HG03558 (cell line): ENCODE data around the gene WDR11.
A peak's percentile ranks its signal among the peaks of the same experiment; 100 is the strongest.

Experiments
- ATAC-seq: cut with Tn5 transposase; IDR thresholded peaks from one replicate; pipeline ENCODE4 v1.9.1; 2021; ENCODE audit warnings: moderate number of reproducible peaks; ENCODE audit not compliant: unreplicated experiment; ENCODE audit errors: extremely low read depth

WDR11 gene, protein sequence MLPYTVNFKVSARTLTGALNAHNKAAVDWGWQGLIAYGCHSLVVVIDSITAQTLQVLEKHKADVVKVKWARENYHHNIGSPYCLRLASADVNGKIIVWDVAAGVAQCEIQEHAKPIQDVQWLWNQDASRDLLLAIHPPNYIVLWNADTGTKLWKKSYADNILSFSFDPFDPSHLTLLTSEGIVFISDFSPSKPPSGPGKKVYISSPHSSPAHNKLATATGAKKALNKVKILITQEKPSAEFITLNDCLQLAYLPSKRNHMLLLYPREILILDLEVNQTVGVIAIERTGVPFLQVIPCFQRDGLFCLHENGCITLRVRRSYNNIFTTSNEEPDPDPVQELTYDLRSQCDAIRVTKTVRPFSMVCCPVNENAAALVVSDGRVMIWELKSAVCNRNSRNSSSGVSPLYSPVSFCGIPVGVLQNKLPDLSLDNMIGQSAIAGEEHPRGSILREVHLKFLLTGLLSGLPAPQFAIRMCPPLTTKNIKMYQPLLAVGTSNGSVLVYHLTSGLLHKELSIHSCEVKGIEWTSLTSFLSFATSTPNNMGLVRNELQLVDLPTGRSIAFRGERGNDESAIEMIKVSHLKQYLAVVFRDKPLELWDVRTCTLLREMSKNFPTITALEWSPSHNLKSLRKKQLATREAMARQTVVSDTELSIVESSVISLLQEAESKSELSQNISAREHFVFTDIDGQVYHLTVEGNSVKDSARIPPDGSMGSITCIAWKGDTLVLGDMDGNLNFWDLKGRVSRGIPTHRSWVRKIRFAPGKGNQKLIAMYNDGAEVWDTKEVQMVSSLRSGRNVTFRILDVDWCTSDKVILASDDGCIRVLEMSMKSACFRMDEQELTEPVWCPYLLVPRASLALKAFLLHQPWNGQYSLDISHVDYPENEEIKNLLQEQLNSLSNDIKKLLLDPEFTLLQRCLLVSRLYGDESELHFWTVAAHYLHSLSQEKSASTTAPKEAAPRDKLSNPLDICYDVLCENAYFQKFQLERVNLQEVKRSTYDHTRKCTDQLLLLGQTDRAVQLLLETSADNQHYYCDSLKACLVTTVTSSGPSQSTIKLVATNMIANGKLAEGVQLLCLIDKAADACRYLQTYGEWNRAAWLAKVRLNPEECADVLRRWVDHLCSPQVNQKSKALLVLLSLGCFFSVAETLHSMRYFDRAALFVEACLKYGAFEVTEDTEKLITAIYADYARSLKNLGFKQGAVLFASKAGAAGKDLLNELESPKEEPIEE

GRCh38 chr10:120850911-120851865, at the start of gene WDR11:
Gene WDR11, plus strand, starts transcription at chr10:120851362. Its CDS starts 59 bp downstream, at chr10:120851421.
- ATAC-seq: peak; percentile 83

DNA sequence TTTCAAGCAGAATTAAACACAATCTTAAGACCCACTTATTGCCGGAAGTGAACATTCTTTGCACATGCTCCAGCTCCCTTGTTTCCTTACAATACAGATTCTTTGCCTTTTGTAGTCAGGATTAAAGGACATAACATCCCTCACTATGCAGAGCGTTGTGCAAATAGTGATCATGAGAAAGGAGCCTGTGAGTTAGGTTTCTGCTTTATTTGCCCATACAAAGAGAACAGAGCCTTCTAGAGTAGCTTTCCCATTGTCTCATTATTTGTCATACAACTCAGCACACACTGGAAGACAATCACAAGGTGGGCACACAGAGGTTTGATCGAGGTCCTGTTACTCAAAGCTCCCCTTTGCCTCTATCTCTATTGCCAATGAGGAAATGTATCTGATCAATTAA, 48.2 kb upstream of the WDR11 start:
- ATAC-seq: no peak

- no peak for ATAC-seq
These were observed 47.2 kb upstream of the WDR11 start for GRCh38 chr10:120803972-120804371.

DNA sequence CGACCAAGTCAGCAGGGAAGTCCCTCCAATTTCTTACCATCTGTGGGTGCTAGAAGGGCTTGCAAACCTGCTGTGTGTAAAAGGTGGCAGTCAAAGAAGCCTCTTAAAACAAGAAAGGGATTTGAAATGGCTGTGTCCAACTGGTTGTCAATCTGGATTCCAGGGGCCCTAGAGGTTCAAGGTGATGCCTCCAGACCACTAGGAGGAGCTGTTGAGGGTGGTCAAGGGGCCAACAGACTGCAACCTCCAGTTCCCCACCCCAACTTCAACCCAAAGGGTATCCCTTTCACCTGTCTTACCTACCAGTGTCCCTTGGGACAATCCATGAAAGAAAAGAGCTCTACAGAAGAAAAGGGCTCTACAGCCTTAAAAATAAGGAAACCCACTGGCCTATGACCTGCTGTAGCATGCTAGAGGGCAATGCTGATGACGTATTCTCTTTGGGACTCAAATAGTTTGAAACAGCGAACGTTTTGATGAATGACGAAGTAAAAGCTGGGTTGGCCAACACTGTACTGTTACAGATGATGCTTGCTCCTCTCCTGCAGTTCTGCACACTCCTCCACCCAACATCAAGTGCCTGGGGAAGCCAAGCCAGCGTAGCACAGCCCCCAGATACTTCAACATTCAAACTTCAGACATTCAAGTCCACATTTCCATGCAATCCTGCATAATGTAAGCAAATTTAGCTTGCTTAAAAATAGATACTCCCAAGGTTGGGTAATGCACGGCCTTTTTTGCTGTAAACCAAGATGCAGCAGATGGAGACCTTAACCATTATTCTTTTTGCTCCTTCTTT, 45.9 kb upstream of the WDR11 start:
- ATAC-seq: no peak

- no peak for ATAC-seq
These were observed 45.1 kb upstream of the WDR11 start for GRCh38 chr10:120806081-120806480.

- no peak for ATAC-seq
These were observed 40.9 kb upstream of the WDR11 start for GRCh38 chr10:120810298-120810697.

GRCh38 chr10:120813085-120813484, 38.1 kb upstream of the WDR11 start:
- no peak for ATAC-seq

GRCh38 chr10:120818301-120818700, 32.9 kb upstream of the WDR11 start:
- ATAC-seq: no peak

DNA sequence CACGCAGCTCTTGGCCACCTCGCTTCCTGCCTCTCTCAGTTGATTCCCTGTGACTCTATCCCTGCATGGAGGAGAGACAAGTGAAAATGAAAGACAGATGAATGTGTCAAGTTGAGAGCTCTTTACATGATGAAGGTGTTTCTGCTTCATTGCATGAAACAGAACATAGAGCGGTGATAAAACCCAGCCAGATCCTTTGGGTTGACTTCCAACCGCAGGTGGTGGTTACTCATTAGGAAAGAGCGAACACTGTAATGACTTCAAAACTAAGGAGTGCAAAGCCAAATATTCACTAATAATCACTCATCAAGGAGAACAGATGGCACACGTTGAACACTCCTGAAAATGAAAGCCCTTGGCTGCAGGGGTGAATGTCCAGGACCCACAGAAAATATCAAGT, 31.8 kb upstream of the WDR11 start:
- ATAC-seq: no peak

DNA sequence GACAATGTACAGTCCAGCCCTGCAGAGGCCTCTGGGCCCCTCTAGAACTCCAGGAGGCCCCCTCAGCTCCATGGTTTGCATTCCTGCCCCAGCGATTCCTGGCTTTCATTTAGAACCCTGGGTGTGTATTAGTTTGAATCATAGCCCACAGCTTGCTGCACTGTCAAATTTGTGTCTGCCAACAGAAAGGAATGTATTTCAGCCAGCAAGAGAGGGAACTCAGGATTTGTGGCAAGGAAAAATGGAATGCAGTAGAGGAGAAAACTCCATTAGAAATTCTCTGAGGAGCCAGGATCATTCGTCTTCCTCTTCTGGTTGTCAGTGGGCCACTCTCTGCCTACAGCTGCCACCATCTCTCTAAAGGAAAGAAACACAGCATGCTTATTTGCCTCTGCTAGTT, 27.9 kb upstream of the WDR11 start:
- no peak for ATAC-seq

- no peak for ATAC-seq
These were observed 26.3 kb upstream of the WDR11 start for GRCh38 chr10:120824881-120825309.

GRCh38 chr10:120825878-120826769, 25.0 kb upstream of the WDR11 start:
- ATAC-seq: no peak

DNA sequence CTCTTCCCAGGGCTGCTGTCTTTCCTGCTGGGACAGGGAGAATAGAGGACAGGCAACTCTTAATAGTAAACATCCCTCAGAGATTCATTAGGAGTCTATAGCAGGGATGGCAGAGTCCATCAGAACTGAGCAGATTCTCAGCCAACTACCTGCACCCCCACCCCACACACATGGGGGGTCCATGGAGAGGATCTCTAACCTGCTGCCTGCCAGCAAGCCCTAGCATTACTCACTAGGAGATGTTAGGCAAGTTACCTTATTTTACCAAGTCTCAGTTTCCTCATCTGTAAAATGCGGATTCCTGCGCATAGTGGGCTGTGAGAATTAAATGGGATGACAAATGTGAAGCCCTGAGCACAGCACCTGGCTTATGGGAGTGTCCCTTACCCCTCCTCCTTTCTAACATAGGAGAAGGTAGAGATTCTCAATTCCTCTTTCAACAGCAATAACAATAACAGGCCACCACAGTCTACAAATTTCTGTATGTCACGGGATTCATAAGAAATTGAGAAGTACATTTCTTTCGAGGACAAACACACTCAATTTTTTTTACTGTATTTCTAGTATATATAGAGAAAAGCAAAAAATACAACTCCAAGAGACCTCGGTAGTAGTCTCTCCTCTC, 23.8 kb upstream of the WDR11 start:
- no peak for ATAC-seq

- no peak for ATAC-seq
These were observed 22.3 kb upstream of the WDR11 start for GRCh38 chr10:120828763-120829319.

DNA sequence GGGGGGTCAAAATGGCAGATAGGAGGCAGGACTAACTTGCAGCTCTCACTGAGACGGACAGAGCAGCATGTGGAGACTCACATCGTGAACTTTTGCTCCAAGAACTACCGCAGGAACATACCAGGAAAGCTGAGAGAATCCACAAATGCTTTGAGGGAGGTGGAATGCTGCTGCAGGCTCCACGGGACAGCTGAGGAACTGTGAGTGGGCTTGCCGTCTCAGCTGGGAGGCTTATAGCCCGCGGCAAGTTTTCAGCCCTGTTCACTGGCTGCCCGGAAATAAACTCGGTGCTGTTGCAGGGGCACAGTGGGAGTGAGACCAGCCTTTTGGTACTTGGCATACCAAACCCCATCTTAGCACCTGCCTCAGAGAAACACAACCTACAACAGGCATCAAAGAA, 19.1 kb upstream of the WDR11 start:
- ATAC-seq: no peak

DNA sequence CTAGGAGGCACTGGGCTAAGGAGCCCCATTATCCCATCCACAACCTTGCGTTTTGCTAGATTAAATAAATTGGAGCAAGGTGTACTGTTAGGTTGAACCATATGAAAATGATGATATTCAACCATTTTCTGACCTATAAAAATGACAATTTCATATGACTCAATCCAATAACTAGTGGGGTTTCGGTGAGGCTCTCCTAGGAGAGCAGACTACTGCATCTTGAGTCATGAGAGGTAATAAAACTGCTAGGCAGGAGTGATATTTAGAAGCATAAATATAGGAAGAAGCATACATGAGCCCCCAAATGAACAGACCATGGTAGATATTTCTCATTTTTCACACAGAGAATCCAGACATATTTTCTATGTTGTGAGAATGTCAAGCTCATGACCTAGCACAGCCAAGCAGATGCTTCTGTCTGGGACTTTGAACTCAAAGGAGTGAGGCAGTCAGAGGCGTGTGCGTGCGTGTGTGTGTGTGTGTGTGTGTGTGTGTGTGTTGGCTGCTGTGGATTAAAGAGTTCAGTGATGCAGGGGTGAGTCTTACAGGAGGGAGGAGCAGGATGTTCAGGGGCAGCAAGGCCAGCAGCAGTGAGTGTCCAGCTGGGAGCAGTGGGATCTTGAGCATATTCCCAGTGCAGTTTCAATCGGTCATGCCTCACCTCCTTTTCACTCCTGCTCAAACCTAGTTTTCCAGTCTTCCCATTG, 17.8 kb upstream of the WDR11 start:
- ATAC-seq: no peak
